ENCODE data around the gene PNMA1.

PNMA1 gene, protein sequence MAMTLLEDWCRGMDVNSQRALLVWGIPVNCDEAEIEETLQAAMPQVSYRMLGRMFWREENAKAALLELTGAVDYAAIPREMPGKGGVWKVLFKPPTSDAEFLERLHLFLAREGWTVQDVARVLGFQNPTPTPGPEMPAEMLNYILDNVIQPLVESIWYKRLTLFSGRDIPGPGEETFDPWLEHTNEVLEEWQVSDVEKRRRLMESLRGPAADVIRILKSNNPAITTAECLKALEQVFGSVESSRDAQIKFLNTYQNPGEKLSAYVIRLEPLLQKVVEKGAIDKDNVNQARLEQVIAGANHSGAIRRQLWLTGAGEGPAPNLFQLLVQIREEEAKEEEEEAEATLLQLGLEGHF

DNA sequence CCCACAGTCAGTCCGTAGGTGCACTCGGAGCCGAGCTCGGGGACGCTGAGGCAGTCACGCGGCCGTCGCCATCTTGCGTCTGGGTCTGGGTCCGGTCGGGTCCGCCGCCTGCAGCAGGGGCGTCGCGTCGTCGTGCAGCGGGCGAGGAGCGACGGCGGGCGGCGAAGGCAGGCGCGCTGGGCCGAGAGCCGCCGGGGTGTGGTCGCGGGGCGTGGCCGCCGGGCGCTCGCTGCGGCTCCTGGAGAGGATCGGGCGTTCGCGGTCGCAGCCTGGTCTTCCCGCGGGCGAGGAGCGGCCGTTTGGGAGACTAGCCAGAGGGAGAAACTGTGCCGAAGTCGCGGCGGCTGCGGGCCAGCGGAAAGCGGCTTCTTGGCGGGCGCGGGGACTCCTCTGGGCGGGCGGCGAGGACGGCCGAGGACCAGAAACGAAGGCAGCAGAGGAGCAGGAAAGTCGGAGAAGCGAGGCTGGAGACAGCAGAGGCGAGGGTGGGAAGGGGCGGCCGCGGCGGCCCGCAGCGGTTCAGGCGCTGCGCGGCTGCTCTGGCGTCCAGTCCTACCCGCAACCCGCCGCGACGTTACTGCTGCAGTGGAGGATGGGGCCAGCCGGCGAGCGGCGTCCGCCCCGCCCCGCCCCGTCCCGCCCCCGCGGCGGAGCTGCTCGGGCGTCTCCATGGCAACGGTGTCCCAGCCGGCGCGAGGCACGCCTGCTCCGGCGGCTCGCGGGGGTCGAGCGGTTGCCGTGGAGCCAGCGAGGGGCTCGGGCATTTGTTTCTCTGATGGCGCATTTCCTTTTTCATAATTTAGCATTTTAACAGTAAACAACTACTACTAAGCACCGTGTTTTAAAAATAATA, at the start of gene PNMA1:
TSS of gene PNMA1 (minus strand) at position 582 of the 853 bp plus-strand sequence. CDS start 745 bp downstream, outside the sequence.
- peak; percentile 93 for DNase-seq

GRCh38 chr14:73763396-73763795, 49.2 kb upstream of the PNMA1 start:
- DNase-seq: peak; percentile 32

- DNase-seq: no peak
Measured at GRCh38 chr14:73762375-73762822, 48.2 kb upstream of the PNMA1 start.

DNA sequence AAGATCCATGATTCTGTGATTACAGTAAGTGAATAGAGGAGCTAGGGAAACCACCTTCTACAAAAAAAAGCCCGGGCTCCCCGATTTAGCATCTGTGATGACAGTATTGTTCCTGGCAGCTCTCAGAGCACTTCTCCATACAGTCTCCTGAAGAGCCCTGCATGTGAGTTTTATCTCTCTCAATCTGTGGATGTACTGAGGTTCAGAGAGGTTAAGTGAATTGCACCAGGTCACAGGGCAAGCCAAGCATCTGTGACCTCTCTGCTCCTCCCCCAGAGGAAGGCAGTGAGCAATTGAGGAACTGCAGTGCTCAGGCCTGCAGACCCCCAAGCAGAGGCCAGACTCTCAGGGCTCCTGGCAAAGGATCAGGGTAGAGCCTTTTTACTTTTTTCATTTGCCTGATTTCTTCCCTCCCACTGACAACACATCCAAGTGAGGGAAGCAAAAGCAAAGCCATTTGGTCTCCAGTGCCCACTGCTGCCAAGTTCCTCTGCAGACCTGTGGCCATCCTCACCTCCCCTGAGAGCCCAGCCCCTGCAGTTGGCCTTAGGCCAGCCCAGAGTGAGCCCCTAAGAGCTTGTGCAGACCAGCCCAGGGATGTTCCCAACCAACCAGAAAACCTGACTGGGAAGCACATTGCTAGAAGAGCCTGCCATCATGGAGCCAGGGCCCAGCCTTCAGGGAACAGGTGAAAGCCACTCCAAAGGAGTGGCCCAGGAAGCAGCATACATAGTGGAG, 47.6 kb upstream of the PNMA1 start:
- peak; percentile 42 for DNase-seq

DNA sequence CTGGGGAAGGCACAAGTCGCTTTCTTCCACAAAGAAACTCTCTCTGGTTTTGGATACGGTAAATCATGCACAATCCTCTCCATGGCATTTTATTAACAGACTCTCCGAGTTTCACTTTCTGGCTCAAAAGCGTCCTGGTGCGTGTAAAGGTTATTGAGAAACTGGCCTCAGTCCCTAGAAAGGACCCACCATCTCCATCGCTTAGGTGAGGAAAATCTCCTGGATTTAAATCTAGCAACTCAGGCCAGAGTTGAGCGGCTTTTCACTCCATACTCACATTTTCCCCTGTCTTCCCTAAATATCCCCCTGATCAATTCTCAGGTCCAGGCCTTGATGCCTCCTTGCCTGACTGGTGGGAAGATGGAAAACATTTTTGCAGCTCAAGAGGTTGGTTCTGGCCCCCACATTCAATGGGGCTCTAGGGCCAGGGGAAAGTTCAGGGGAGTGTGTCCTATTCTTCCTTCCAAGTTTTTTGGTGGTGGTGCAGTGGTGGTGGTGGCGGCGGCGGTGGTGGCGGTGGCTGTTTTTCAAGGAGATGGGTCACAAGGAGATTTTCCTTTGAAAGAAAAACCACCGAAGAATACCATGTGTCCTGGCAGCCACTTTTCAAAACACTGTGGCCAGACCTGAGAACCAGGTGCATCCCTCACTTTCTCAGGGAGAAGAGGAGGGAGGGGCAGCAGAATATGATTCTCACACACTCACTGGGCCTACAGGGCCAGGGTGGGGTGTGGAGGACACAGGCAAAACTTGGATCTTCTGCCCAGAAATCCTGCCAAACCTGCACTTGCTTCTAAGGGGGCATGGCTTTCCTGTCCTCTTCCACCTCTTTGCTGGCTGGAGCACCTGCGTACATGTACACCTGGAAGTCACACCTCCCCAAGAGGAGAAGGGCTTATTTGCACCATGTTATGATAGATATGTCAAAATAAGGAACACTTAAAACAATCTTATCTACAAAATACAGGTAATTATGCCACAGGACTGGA, 46.7 kb upstream of the PNMA1 start:
- DNase-seq: peak; percentile 51

DNA sequence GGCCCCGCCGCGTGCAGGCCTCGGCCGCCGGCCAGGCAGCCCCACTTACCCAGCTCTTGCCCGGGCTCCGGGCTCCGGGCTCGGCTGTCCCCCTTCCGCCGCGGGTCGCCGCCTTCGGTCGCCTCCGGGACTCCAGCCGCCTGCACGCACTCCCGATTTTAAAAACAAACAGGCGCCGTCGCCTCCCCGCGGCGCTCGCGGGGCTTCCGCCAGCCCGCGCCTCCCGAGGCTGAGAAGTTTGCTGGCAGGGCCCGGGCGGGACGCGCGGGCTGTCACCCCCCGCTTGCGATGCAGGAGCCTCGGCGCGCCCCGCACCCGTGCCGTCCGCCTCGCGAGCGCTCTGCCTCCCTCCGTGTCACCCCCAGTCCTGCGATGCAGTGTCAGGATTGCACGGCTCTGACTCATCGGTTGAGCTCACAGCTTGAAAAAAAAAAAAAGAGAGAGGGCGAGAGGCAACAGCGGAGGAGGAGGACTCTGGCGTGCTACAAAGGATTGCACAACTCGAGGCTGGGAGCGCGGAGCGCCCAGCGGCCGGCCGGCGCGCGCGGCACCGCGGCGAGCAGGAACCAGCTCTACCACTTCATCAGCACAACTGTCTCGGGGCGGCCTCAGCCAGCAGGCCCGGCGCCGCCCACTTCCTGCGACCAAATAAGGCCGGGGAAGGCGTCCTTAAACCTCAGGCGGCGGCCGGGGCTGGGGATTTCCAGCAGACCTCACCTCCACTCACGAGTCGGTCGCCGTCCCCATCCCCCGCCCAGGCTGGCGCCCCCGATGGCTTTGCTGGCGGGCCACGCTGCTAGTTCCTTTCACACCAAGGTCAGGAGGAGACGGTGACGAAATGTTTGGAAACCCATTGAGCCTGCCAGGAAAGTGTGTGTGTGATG, 45.8 kb upstream of the PNMA1 start:
- DNase-seq: peak; percentile 99

GRCh38 chr14:73759183-73759713, 45.1 kb upstream of the PNMA1 start:
- peak; percentile 72 for DNase-seq

GRCh38 chr14:73758392-73759182, 44.4 kb upstream of the PNMA1 start:
- peak; percentile 93 for DNase-seq

DNA sequence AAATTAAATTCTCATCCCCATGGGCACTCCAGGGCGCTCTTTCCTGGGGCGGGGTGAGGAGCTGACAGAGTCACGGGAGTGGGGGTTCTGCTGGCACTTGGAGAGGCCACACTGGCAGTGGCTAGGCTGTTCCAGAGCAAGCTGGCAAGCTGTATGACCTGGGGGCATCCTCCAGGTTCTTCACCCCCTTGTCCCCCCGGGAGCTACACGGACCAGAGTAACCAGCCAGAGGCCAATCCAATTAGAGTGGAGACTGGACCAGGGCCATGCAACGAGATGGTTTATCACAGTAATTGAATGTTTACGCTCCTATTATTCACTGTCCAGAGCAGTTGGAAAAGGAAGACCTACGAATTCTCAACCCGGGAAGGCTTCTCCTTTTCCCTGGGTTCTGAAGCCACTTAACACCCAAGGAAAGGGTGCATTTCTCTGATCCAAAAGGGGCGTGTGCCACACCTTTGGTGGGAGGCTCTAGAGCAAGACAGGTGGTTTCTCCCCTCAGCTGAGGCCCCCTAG, 43.8 kb upstream of the PNMA1 start:
- DNase-seq: no peak

DNA sequence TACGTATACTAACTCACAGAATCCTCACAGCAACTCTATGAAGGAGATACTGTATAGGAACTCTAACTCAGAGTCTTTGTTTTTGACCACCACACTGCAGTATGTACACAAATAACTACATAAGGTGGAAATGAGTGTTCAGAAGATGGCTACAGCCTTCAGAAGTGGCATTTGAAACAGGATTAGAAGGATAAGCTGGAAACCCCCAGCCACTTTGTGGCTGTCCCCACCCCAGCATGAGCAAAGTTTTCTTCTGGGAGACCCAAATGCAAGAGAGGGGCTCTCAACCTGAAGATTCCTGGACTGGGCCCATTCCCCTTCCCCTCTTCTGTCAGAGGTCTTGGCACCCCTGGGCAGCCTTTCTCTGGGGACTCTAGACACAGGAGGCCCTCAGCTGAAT, 43.2 kb upstream of the PNMA1 start:
- no peak for DNase-seq

GRCh38 chr14:73755434-73756014, 41.3 kb upstream of the PNMA1 start:
- DNase-seq: peak; percentile 75

DNA sequence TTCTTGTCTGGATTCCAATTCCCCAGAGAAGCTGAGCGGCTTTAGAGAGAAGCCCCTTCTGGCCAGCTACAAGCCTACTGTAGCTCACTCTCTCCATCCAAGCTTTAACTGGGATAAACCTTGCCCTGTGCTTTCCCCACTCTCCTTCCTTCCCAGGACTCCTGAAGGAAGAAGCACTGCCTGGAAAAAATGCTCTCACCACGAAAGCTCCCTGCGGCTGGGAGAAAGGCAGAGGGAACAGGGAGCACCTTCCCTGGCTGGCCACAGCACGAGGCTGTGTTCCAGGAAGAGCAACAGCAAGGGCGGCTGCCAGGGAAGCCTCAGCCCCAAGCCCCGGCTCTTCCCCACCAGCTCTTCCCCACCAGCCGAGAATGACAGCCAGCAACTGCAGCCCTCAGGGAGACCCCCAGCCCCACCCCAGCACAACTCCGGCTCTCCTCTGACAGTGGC, 40.8 kb upstream of the PNMA1 start:
- peak; percentile 73 for DNase-seq

DNA sequence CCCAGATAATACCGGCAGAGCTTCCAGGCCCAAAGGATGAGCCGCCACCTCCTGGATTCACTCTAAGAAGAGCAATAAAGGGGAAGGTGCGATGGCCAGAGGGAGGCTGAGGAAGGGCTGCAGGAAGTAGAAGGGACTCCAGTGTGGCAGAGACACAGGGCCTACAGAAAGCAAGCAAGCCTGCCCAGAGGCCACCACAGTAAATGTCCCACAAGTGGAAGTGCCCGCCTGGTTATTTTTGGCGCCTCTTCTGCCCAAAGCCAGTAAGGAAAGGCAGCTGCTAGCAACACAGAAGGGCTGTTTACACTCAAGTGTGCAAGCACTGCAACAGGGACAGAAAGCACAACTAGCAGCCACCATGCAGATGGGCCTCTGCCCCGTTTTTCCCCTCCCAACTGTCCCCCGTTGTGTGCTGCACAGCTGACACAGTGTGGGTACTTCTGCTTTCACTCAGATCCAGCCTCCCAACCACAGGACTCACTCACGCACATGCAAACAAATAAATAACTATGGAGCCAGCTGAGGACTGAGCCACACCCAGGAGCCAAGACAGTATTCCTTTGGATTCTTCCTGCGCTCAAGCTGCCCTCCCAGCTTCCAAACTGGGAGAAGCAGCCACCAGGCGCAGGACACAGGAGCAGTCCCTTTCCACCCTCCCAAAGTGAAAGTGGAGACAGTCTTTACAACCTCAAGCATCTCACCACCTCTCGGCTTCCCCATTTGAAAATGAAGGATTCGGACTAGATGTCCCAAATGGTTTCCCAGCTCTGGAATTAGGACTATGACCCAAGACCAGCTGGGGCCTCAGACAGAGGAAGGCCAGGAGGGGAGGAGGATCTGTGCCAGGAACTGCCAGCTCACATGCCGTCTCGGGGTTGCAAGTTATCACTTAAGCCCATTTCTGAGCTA, 40.0 kb upstream of the PNMA1 start:
- peak; percentile 52 for DNase-seq

- DNase-seq: peak; percentile 89
Measured at GRCh38 chr14:73753124-73753886, 39.1 kb upstream of the PNMA1 start.

DNA sequence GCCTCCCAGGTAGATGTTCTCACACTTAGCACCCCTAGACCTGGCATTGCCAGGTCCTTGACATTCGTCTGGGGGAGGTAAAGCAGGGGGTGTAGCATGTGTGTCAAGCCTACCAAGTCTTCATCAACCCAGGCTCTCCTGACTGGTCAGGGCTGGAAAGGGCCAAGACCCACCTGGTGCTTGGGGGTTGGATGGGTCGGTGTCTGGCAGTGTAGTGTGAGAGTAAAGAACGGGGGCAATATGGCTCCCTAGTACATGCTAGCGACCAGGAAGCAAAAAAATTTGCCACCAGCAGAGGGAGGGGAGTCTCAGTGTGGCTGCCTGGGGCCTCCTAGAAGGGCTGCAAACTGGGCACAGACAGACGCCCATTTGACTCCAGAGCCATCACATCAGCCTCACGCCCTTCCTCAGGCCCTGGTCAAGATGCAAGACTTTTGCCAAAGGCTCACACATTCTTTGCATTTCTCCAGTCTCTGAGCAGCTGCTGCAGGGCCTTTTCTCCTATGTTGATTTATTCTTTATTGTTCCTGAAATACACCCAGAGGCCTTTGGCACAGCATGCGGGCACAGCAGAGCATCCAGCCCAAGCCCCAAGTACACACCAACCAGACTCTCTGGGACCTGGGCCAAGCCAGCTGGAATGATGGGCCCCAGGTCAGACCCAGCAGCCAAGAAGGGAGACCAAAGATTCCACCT, 38.3 kb upstream of the PNMA1 start:
- peak; percentile 67 for DNase-seq

GRCh38 chr14:73751157-73751691, 37.0 kb upstream of the PNMA1 start:
- DNase-seq: peak; percentile 47
